Thymus (tissue), 11 donors: ENCODE data around the gene VPS50. TPM values are rescaled to one million over a fixed set of nuclear protein-coding genes. Genes with fewer than 3 reads are reported as not detected.

Experiments used
- DNase-seq, 9 donors: peaks; one replicate each; pipeline ENCODE4 v3.0.0-alpha.2; 2013; ENCODE audit warnings: low spot score in 9 of 9, low read depth in 6 of 9, missing footprints in 1 of 9
- H3K27ac ChIP-seq, 2 donors: one replicate each; pipeline ENCODE4 v1.5.1; 2013; ENCODE audit warnings: control low read depth in 1 of 2, low read depth in 1 of 2, low read length in 1 of 2, mild to moderate bottlenecking in 1 of 2, moderate library complexity in 1 of 2
- H3K27me3 ChIP-seq, 2 donors: one replicate each; pipeline ENCODE4 v1.5.1; 2013; ENCODE audit warnings: low read length in 1 of 2; ENCODE audit not compliant: control insufficient read depth in 2 of 2, insufficient read depth in 1 of 2
- H3K36me3 ChIP-seq, 2 donors: one replicate each; pipeline ENCODE4 v1.5.1; 2013; ENCODE audit warnings: low read length in 1 of 2, mild to moderate bottlenecking in 1 of 2, moderate library complexity in 1 of 2; ENCODE audit not compliant: control insufficient read depth in 2 of 2, insufficient read depth in 2 of 2
- H3K4me1 ChIP-seq, 2 donors: one replicate each; pipeline ENCODE4 v1.5.1; 2013; ENCODE audit warnings: low read length in 2 of 2; ENCODE audit not compliant: control insufficient read depth in 2 of 2, insufficient read depth in 2 of 2
- H3K4me3 ChIP-seq, 2 donors: one replicate each; pipeline ENCODE4 v1.5.1; 2013; ENCODE audit warnings: low read length in 2 of 2, control low read depth in 1 of 2, mild to moderate bottlenecking in 1 of 2
- H3K9me3 ChIP-seq, 2 donors: one replicate each; pipeline ENCODE4 v1.5.1; 2013; ENCODE audit warnings: low read length in 1 of 2, mild to moderate bottlenecking in 1 of 2; ENCODE audit not compliant: control insufficient read depth in 2 of 2, insufficient read depth in 1 of 2
- WGBS: extraction: QIAGEN DNeasy Blood & Tissue Kit; methylation state at CpG from one replicate; pipeline ENCODE4 v1.1.7; 2013; 5-methylcytosine and 5-hydroxymethylcytosine counted together
- polyA plus RNA-seq: library from polyadenylated mRNA; stranded (reverse); fragments of 200-250 nt; gene quantifications from one replicate; pipeline ENCODE4 v1.2.3, GENCODE V29; 2013
- total RNA-seq: library from RNA; stranded (reverse); fragments of 120-200 nt; gene quantifications from one replicate; pipeline ENCODE4 v1.2.4, GENCODE V29; 2013
- donor health status: healthy.

VPS50 gene
- total and polyA plus RNA-seq, 2 donors = 16.3 to 26.7 TPM

DNA sequence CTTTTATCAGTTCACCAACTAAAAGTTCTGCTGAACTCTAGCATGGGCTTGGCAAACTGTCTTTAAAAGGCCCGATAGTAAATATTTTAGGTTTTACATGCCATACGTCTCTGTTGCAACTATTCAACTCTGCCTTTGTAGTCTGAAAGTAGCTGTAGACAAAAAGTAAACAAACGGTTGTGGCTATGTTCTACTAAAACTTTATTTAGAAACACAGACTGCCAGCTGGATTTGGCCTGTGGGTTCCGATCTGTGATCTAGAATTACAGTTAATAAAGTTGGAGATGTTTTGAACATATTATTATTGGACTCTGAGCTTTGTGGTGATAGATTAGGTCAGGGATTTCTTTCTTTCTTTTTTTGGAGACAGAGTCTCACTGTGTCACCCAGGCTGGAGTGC lies 33.1 kb downstream of the VPS50 start:
- Histone ChIP-seq H3K9me3 (no peaks in the 10 kb centered on the region), H3K27ac (no peak overlapping the region), H3K27me3 (no peaks in the 10 kb centered on the region), H3K4me1 (no peaks in the 10 kb centered on the region), H3K36me3 (peaks cover 0 to 3% of the 10 kb centered on the region in 2 donors), H3K4me3 (no peak overlapping the region)
- DNase-seq = no peak
- 97% methylated on average over 4 of the region's 4 CpGs for WGBS

- 97% methylated on average over 1 of the region's 1 CpG for WGBS
- peaks cover 6 to 7% of the 10 kb centered on the region in 2 donors for H3K36me3 ChIP-seq
- no peak overlapping the region for H3K27ac ChIP-seq
- H3K9me3 ChIP-seq = no peaks in the 10 kb centered on the region
- H3K27me3 ChIP-seq = no peaks in the 10 kb centered on the region
- no peak for DNase-seq
- H3K4me1 ChIP-seq = no peaks in the 10 kb centered on the region
- no peak overlapping the region for H3K4me3 ChIP-seq
Measured at GRCh38 chr7:93279541-93279940, 47.4 kb downstream of the VPS50 start.

DNA sequence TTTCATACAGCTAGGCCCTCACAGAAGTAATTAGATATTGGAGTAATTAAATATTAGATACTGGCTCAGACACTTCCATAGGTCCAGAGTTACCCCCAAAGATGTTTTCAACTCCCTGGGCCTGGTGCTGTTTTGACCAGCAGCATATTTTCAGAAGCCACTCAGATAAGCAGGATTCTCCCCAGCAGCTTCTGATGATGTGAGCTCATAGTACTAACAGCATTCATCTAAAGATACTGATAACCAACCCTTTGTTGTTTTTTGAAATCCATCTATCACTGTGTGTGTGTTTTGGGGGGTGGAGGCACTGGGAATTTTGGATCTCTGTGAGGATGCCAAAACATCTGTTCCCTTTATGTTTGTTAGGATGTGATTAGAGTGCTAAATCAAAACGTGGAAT lies 52.7 kb downstream of the VPS50 start:
- DNase-seq = no peak
- 88% methylated on average over 1 of the region's 1 CpG for WGBS
- Histone ChIP-seq H3K4me1 (no peaks in the 10 kb centered on the region), H3K27ac (no peak overlapping the region), H3K9me3 (peaks cover 0 to 1% of the 10 kb centered on the region in 2 donors), H3K4me3 (no peak overlapping the region), H3K36me3 (peaks cover 0 to 7% of the 10 kb centered on the region in 2 donors), H3K27me3 (no peaks in the 10 kb centered on the region)

- peaks cover 0 to 1% of the 10 kb centered on the region in 2 donors for H3K9me3 ChIP-seq
- WGBS = 95% methylated on average over 2 of the region's 2 CpGs
- peaks cover 0 to 2% of the 10 kb centered on the region in 2 donors for H3K36me3 ChIP-seq
Measured at GRCh38 chr7:93293229-93293628, 61.1 kb downstream of the VPS50 start.

DNA sequence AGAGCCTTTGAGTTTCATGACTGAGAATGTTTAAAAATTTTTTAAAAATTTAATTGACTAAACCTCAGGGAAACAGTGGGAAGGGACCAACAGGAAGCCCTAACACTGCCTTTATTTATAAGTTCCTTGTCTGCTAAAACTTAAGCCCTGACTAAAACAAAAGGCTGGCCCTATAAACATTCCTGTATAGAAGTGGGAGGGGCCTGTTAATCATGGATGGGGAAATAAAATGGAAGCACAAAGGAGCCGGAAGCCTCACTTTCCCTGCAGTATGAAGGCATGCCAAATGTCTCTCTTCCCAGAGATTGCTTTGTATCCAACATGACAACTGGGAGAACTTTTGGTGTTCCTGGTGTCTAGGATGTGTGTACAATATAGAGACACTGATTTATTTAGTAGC lies 66.0 kb downstream of the VPS50 start:
- Histone ChIP-seq H3K9me3 (no peaks in the 10 kb centered on the region), H3K4me3 (no peak overlapping the region), H3K4me1 (no peaks in the 10 kb centered on the region), H3K36me3 (peaks cover 0 to 2% of the 10 kb centered on the region in 2 donors), H3K27me3 (no peaks in the 10 kb centered on the region), H3K27ac (no peak overlapping the region)
- WGBS = 100% methylated on average over 1 of the region's 1 CpG
- no peak for DNase-seq

More at GRCh38 chr7:93293229-93293628, 61.1 kb downstream of the VPS50 start:
- H3K27me3 ChIP-seq = no peaks in the 10 kb centered on the region
- H3K27ac ChIP-seq = no peak overlapping the region
- no peak for DNase-seq
- no peaks in the 10 kb centered on the region for H3K4me1 ChIP-seq
- no peak overlapping the region for H3K4me3 ChIP-seq

GRCh38 chr7:93298671-93299070 lies 66.5 kb downstream of the VPS50 start:
- DNase-seq = no peak
- no peaks in the 10 kb centered on the region for H3K27me3 ChIP-seq
- H3K4me3 ChIP-seq = no peak overlapping the region
- no peak overlapping the region for H3K27ac ChIP-seq
- 97% methylated on average over 2 of the region's 2 CpGs for WGBS
- no peaks in the 10 kb centered on the region for H3K4me1 ChIP-seq
- peaks cover 0 to 2% of the 10 kb centered on the region in 2 donors for H3K36me3 ChIP-seq
- no peaks in the 10 kb centered on the region for H3K9me3 ChIP-seq

DNA sequence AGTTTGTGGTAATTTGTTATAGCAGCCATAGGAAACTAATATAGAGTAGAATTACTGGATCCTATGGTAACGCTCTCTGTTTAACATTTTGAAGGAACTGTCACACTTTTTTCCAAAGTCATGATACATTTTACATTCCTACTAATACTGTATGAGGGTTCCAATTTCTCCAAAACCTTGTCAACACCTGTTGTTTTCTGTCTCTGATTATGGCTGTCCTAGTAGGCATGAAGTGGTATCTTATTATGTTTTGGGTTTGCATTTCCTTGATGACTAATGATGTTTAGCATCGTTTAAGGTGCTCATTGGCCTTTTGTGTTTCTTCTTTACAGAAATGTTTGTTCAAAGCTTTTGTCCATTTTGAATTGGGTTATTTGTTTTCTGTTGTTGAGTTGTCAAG lies 69.6 kb downstream of the VPS50 start:
- DNase-seq = no peak
- no peak overlapping the region for H3K27ac ChIP-seq
- H3K36me3 ChIP-seq = no peaks in the 10 kb centered on the region
- no peaks in the 10 kb centered on the region for H3K4me1 ChIP-seq
- no peaks in the 10 kb centered on the region for H3K9me3 ChIP-seq
- H3K4me3 ChIP-seq = no peak overlapping the region
- H3K27me3 ChIP-seq = no peaks in the 10 kb centered on the region
- WGBS = 98% methylated on average over 2 of the region's 2 CpGs

DNA sequence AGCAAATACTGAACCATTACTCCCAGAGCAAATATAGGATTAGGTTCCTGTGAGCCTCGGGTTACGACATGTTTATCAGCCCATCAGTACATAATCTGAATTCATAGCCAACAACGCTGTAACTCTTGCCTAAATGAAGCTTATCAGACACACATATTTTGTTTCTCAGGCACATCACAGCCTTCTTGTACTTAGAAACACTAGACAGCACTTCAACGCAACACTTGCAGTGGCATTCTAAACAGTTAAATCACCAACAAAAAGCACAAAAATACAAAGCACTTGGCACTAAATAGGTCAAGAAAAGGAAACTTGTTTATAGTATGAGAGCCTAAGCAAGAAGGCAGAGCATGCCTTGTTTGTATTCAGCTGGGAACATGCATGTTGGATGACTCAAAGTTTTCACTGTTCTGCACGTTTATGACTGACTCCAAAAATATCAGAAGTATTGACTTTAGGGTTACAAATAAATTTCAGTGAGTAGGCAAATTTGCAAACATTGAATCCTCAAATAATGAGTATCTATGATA lies 75.0 kb downstream of the VPS50 start:
- Histone ChIP-seq H3K36me3 (peaks cover 0 to 2% of the 10 kb centered on the region in 2 donors), H3K9me3 (no peaks in the 10 kb centered on the region), H3K27ac (no peak overlapping the region), H3K4me1 (no peaks in the 10 kb centered on the region), H3K27me3 (no peaks in the 10 kb centered on the region), H3K4me3 (no peak overlapping the region)
- no peak for DNase-seq
- WGBS = 94% methylated on average over 5 of the region's 5 CpGs

DNA sequence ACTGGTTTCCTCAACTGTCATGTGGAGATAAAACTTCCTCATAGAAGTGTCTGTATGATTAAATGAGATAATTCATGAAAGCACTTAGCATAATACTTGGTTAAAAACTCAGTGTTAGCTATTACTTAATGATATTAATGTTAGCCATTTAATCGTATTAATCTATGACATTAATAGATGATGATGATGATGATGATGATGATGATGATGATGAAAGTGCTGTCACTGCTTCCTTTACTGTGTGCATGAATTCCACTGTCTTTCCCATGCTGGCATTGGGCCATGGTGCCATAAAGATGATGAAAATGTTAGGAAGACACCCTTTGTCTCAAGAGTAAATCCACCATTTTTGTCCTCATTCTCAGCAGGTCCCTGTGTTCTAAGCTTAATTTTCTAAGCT lies 75.8 kb downstream of the VPS50 start:
- WGBS = 96% methylated on average over 1 of the region's 1 CpG
- Histone ChIP-seq H3K36me3 (peaks cover 2 to 3% of the 10 kb centered on the region in 2 donors), H3K9me3 (no peaks in the 10 kb centered on the region), H3K4me3 (no peak overlapping the region), H3K27me3 (no peaks in the 10 kb centered on the region), H3K27ac (no peak overlapping the region), H3K4me1 (no peaks in the 10 kb centered on the region)
- DNase-seq = no peak
